Stimulated activated CD4-positive, alpha-beta T cell treated with anti-CD3 and anti-CD28 coated beads, Interleukin-1b, Interleukin-23, amount 100 ng/mL, for 1 hour (primary cell): ENCODE data around the gene NAP1L3.
A peak's percentile ranks its signal among the peaks of the same experiment; 100 is the strongest.

Experiments used
- DNase-seq, 2 donors: peaks; one replicate each; pipeline ENCODE4 v3.0.0-alpha.2; 2020; ENCODE audit warnings: low read depth in 2 of 2

NAP1L3 gene, protein sequence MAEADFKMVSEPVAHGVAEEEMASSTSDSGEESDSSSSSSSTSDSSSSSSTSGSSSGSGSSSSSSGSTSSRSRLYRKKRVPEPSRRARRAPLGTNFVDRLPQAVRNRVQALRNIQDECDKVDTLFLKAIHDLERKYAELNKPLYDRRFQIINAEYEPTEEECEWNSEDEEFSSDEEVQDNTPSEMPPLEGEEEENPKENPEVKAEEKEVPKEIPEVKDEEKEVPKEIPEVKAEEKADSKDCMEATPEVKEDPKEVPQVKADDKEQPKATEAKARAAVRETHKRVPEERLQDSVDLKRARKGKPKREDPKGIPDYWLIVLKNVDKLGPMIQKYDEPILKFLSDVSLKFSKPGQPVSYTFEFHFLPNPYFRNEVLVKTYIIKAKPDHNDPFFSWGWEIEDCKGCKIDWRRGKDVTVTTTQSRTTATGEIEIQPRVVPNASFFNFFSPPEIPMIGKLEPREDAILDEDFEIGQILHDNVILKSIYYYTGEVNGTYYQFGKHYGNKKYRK

DNA sequence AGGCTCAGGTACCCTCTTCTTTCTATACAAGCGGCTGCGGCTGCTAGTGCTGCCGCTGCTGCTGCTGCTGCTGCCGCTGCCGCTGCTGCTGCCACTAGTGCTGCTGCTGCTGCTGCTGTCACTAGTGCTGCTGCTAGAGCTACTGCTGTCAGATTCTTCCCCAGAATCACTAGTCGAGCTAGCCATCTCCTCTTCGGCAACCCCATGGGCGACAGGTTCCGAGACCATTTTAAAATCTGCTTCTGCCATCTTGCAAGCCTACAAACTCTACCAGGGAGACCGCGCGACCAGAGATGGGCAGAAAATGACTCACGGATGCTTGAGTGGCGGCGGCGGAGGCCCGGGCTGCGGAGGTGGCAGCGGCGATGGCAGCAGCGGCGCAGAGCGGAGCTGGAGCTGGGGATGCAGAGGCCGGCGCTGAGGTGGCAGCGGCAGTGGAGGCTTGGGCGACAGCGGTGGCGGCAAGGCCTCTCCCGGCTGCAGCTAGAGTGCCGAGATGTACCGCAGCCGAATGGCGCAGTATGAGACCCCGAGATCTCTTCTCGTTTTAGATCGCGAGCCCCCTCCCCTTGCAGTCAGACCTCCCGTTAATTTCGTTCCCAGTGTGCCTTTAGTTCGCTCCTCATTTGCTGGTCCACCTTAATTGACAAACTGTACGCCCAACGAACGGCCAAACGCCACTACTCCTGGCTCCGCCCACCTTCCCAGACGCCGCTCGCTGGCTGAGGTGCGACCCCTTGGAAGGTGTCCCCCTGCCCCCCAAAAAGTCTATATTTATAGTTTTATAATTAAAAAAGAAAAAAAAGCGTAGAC lies at the start of gene NAP1L3:
TSS of gene NAP1L3 (minus strand) at position 523 of the 813 bp plus-strand sequence. CDS start at position 249, 274 bp downstream.
- peak in 1 of 2 donors; percentile 14 for DNase-seq

DNA sequence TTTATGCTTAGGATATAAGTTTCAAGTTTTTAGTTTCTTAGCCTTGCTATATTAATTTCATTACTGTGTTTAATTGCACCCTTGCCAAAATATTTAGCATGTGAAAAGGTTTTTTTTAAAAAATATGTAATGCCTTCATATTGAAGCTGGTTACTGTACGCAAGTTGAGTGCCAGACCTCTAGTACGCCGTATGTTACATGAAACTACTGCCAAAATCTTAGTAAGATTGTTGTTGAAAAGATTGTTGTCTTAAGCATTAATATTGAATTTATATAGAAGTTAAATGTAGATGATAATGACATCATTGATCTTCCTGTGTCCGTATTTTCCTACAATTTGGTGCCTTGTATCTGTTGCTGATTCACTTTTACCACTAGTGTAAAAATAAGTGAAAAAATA lies 37.7 kb upstream of the NAP1L3 start:
- DNase-seq, result no peak

DNA sequence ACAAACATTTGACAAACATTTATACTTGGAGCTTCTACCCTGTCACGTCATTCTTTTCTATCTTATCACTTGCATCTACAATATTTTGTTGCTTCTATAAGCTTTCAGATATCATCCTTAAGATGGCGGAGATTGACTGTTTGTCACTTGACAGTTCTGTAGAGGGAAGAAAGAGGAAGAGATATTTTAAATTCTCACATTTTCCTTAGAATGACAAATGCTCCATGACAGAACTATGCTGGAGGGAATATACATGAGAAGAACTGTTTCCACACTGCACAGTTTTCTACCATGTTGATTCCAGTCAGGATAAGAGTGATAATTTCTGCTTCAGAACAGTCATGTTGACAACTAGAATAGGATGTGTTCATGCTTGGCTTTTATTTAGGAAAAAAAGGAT lies 30.3 kb upstream of the NAP1L3 start:
- no peak for DNase-seq

DNA sequence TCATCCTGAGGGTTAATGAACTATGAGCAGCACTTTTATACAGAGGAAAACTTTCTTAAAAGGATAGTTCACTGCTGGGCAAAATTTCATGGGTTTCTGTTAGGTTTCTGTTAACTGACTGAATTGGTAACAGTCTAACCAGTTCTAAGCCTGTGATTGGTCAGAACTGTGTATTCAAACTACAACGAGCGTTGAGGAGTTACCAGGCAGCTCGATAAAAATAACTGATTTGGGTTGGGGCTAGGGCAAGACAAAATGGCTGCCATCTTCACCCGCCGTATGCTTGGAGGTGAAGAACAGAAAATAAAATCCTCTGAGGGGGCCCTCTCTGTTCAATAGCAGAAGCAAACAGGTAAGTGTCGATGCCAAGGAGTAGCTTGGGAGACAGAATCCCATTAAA lies 22.6 kb upstream of the NAP1L3 start:
- DNase-seq, result no peak

DNA sequence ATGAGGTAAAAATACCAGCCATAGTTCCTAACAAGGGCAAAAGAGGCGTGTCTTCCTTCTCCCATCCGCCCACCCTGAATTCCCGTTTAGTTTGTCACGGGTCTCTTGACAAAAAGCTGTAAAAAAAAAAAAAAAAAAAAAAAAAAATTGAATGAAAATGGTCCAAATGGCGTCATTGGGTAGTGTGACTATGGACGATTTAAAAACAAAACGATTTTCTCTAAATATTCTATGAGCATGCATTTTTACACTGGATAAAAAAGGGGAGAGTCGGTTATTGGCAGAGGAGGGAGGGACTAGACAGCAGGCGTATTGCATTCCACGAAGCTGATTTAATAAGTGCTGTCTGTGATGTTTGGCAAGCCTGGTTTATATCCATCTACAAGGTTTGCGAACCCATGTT lies 492 bp upstream of the NAP1L3 start, which contains the start of gene FAM133A:
TSS of gene FAM133A (plus strand) at position 338 of the 403 bp plus-strand sequence. CDS start 35,214 bp downstream, outside the sequence.
- no peak for DNase-seq

DNA sequence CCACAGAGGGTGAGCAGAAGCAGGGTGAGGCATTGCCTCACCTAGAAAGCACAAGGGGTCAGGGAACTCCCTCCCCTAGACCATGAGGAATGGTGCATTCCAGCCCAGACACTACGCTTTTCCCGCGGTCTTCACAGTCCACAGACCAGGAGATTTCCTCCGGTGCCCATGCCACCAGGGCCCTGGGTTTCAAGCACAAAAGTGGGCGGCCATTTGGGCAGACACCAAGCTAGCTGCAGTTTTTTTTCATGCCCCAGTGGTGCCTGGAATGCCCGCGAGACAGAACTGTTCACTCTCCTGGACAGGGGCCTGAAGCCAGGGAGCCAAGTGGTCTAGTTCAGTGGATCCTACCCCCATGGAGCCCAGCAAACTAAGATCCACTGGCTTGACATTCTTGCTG lies 12.8 kb downstream of the NAP1L3 start:
- no peak for DNase-seq

DNA sequence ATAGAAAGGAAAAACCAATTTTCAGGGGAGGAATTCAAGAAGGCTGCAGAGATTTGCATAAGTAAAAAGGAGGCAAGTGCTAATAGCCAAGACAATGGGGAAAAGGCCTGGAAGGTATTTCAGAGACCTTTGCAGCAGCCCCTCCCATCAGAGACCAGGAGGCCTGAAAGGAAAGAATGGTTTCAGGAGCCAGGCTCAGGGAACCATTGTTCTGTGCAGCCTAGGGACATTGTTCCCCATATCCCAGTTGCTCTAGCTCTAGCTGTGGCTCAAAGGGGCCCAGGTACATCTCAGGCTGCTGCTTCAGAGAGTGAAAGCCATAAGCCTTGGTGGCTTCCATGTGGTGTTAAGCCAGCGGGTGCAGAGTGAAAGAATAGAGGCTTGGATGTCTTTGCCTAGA lies 24.0 kb downstream of the NAP1L3 start:
- DNase-seq, result no peak

DNA sequence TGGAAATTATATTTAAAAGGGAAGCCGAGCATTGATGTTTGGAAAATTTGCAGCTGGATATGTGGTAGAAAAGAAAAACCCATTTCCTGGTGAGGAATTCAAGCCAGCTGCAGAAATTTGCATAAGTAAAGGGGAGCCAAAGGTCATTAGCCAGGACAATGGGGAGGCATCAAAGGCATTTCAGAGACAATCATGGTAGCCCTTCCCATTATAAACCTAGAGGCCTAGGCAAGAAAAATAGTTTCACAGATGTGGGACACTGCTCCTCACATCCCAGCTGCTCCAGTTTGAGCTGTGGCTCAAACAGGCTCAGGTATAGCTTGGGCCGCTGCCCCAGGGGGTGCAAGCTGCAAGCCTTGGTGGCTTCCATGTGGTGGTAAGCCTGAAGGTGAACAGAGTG lies 35.8 kb downstream of the NAP1L3 start:
- no peak for DNase-seq
